Ishikawa (cell line): ENCODE data around the gene IFNA5.

ENCODE experiments used
- CEBPB ChIP-seq: IDR thresholded peaks from 2 replicates; pipeline ENCODE4 v1.6.1; 2012
- CREB1 ChIP-seq: IDR thresholded peaks from 2 replicates; pipeline ENCODE4 v1.6.1; 2012; ENCODE audit warnings: low read depth
- EGR1 ChIP-seq: IDR thresholded peaks from 2 replicates; pipeline ENCODE4 v1.6.1; 2012
- EP300 ChIP-seq: IDR thresholded peaks from 2 replicates; pipeline ENCODE4 v1.6.1; 2012; ENCODE audit warnings: borderline replicate concordance
- FOXM1 ChIP-seq: IDR thresholded peaks from 2 replicates; pipeline ENCODE4 v1.6.1; 2012; ENCODE audit warnings: low read depth, borderline replicate concordance
- MAX ChIP-seq: IDR thresholded peaks from 2 replicates; pipeline ENCODE4 v1.6.1; 2012
- NFIC ChIP-seq: IDR thresholded peaks from 2 replicates; pipeline ENCODE4 v1.6.1; 2012
- RAD21 ChIP-seq: IDR thresholded peaks from 2 replicates; pipeline ENCODE4 v1.6.1; 2012; ENCODE audit warnings: low read depth
- REST ChIP-seq: IDR thresholded peaks from 2 replicates; pipeline ENCODE4 v1.6.1; 2012; ENCODE audit warnings: low read depth, mild to moderate bottlenecking
- TAF1 ChIP-seq: IDR thresholded peaks from 2 replicates; pipeline ENCODE4 v1.6.1; 2012; ENCODE audit warnings: low read depth, mild to moderate bottlenecking
- TCF12 ChIP-seq: IDR thresholded peaks from 2 replicates; pipeline ENCODE4 v1.6.1; 2012; ENCODE audit warnings: low read depth
- TEAD4 ChIP-seq: IDR thresholded peaks from 2 replicates; pipeline ENCODE4 v1.6.1; 2012
- USF1 ChIP-seq: IDR thresholded peaks from 2 replicates; pipeline ENCODE4 v1.6.1; 2012
- YY1 ChIP-seq: IDR thresholded peaks from 2 replicates; pipeline ENCODE4 v1.6.1; 2012; ENCODE audit warnings: low read depth
- ZBTB7A ChIP-seq: IDR thresholded peaks from 2 replicates; pipeline ENCODE4 v1.6.1; 2012; ENCODE audit warnings: low read depth

IFNA5 gene

GRCh38 chr9:21305213-21305612 is at the start of gene IFNA5:
Gene IFNA5, minus strand, starts transcription at chr9:21305313. Its CDS starts 57 bp downstream, at chr9:21305256.
- TF ChIP-seq CREB1 (no peak), NFIC (no peak), FOXM1 (no peak), USF1 (no peak), YY1 (no peak), EGR1 (no peak), TAF1 (no peak)

DNA sequence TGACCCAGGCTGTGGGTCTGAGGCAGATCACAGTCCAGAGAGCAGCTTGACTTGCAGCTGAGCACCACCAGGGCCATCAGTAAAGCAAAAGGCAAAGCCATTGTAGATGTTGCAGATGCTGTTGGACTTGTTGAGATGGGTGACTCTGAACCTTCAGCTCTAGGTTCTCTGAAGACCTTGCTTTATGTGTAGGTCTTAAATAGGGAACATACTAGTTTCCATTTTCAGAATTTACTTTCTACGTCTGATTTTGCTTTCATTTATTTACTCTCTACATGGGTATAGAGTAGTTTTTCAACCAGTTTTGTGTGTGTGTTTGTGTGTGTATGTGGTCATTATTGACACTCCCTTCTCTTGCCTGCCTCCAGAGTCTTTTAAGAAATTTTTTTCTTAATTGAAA is 45.7 kb upstream of the IFNA5 start, which contains the start of gene IFNA6:
Gene IFNA6, minus strand, starts transcription at position 101 of the 400 bp plus-strand sequence. Its CDS starts 0 bp downstream, at position 101.
- TF ChIP-seq YY1 (no peak), USF1 (no peak), RAD21 (no peak), REST (no peak), TEAD4 (no peak), EGR1 (no peak), TCF12 (no peak), FOXM1 (no peak), EP300 (no peak), MAX (no peak), TAF1 (no peak), CREB1 (no peak), ZBTB7A (no peak)

DNA sequence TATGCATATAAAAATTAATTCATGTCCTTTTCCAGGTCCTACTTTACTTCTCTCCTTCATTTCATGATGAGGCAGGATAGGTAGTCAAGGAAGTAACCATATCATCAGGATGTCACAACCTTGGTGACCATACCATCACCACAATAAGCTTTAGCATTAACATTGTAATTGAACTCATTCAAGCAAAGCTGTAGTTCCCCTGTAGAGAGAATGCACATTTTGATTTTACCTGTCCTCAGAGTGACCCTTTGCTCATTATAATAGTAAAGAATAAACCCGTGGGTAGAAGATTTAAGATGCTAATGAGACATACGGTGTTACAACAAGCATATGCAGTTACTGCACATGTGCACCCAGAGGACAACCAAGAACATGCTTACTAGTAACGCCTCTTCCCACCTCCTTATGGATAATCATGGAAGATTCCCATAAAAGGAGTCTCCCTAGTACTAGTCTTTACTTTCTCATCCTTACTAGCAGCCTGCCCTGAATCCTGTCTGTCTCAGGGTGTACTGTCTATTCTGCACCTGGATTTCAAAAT is 43.4 kb upstream of the IFNA5 start:
- TF ChIP-seq YY1 (no peak), NFIC (no peak), TCF12 (no peak), TEAD4 (no peak), RAD21 (no peak), ZBTB7A (no peak), REST (no peak)

GRCh38 chr9:21340735-21341134 is 35.6 kb upstream of the IFNA5 start:
- TF ChIP-seq MAX (no peak), EGR1 (no peak), CEBPB (no peak), USF1 (no peak), NFIC (no peak), REST (no peak), YY1 (no peak), CREB1 (no peak), TCF12 (no peak), EP300 (no peak), ZBTB7A (no peak)

DNA sequence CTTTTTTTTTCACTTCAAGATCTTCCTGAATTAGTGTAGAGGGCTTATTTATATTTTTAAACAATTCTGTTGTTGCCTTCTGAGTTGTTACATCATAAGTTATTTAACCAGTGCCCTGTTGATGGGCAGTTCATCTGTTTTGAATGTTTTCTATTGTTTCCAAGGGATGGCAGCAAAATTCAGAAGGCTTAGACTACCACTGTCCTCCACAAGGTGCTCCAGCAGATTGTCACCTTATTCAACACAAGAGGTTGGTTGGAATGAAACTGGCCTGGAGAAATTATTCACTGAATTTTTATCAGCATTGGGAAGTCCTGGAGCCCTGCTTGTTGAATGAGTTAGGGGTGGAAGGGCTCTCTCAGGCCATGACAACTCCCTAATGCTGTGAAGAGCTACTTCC is 31.3 kb upstream of the IFNA5 start:
- TF ChIP-seq CREB1 (no peak), TEAD4 (no peak), YY1 (no peak), CEBPB (no peak), NFIC (no peak), EGR1 (no peak), ZBTB7A (no peak), USF1 (no peak), TCF12 (no peak)
